K562 (cell line): Measurements from ENCODE around the gene TIGAR. TPM values are rescaled to one million over a fixed set of nuclear protein-coding genes. Genes with fewer than 3 reads are reported as not detected.

Experiments
- ATAC-seq: fragments of 200-7000 bp; cut with Tn5 transposase; 3 replicates; pipeline ENCODE4 v1.9.1; 2020; ENCODE audit warnings: moderate library complexity
- BruUV-seq: library from RNA; stranded (reverse); fragments of 400-500 nt; replicated peaks from 2 replicates; lab custom pipeline; 2021; lab: Mats Ljungman, UMichigan
- CTCF ChIA-PET: fragments of 300-600 bp; formaldehyde crosslinking; extraction: SDS; loops from one replicate; lab custom pipeline; 2021; ENCODE audit warnings: low intra/inter-chr PET ratio; lab: Yijun Ruan, JAX
- POLR2A ChIA-PET: fragments of 300-600, 350-650 bp; sonication (Branson Sonifier 250); formaldehyde crosslinking; extraction: SDS; loops from one replicate; lab custom pipeline; 2021; ENCODE audit warnings: antibody characterized with exemption, inconsistent platforms; lab: Yijun Ruan, JAX
- DNase-seq, 4 experiments: peaks; one replicate each; pipeline versions ENCODE4 v3.0.0 to v3.0.0-alpha.2; 2011 to 2018; ENCODE audit warnings: low spot score in 3 of 4, mixed read lengths in 3 of 4; ENCODE audit errors: extremely low read depth in 1 of 4
- FAIRE-seq: peaks from 2 replicates; lab custom pipeline; 2011; peaks lifted over from hg19 to GRCh38; lab: Jason Lieb, UNC
- H2AFZ ChIP-seq: 2 replicates; pipeline ENCODE4 v1.6.0; 2011; ENCODE audit warnings: low read depth, low read length, control low read depth, inconsistent platforms
- H3K27ac ChIP-seq: fragments of 200-600 bp; 3 replicates; pipeline ENCODE4 v1.8.0; 2011; ENCODE audit warnings: low read depth, mild to moderate bottlenecking, control low read depth, inconsistent platforms, low read length, moderate library complexity, mixed read lengths; ENCODE audit errors: extremely low read depth
- H3K27me3 ChIP-seq, 2 experiments: fragments of 300-600 bp in 1 of 2; 2 replicates in 1 of 2; 3 replicates in 1 of 2; pipeline versions ENCODE4 v1.6.0 to v1.8.0; 2011; ENCODE audit warnings: inconsistent platforms in 2 of 2, low read length in 2 of 2, mild to moderate bottlenecking in 1 of 2, mixed read lengths in 1 of 2, moderate library complexity in 1 of 2; ENCODE audit not compliant: control insufficient read depth in 2 of 2, insufficient read depth in 2 of 2
- H3K36me3 ChIP-seq: fragments of 300-600 bp; 3 replicates; pipeline ENCODE4 v1.8.0; 2011; ENCODE audit warnings: mild to moderate bottlenecking, low read length, inconsistent platforms; ENCODE audit not compliant: control insufficient read depth, insufficient read depth
- H3K4me1 ChIP-seq, 2 experiments: fragments of 200-600 bp in 1 of 2; replicated peaks in 1 of 2; 2 replicates in 1 of 2; 3 replicates in 1 of 2; pipeline versions ENCODE4 v1.5.1 to v1.8.0; 2011; ENCODE audit warnings: inconsistent platforms in 2 of 2, low read length in 2 of 2, mild to moderate bottlenecking in 1 of 2, mixed read lengths in 1 of 2, moderate library complexity in 1 of 2; ENCODE audit not compliant: control insufficient read depth in 2 of 2, insufficient read depth in 2 of 2
- H3K4me2 ChIP-seq: 2 replicates; pipeline ENCODE4 v1.6.1; 2011; ENCODE audit warnings: low read length, control low read depth, inconsistent platforms, mixed read lengths; ENCODE audit not compliant: insufficient read depth
- H3K4me3 ChIP-seq: fragments of 200-600 bp; sonication (generic), shearing (Covaris generic); 2 replicates; pipeline ENCODE4 v1.5.1; 2016; ENCODE audit warnings: control low read depth, inconsistent platforms
- H3K79me2 ChIP-seq: fragments of 200-600 bp; 3 replicates; pipeline ENCODE4 v1.8.0; 2011; ENCODE audit warnings: low read length, inconsistent platforms; ENCODE audit not compliant: control insufficient read depth, insufficient read depth
- H3K9ac ChIP-seq, 2 experiments: 2 replicates each; pipeline versions ENCODE4 v1.6.0 to v1.6.1; 2011; ENCODE audit warnings: low read depth in 2 of 2, low read length in 2 of 2, control low read depth in 1 of 2, inconsistent platforms in 1 of 2, mild to moderate bottlenecking in 1 of 2, mixed read lengths in 1 of 2; ENCODE audit not compliant: insufficient read depth in 1 of 2
- H3K9me1 ChIP-seq: one replicate; pipeline ENCODE4 v1.6.0; 2011; ENCODE audit warnings: inconsistent platforms, mild to moderate bottlenecking, low read length, moderate library complexity; ENCODE audit not compliant: control insufficient read depth, insufficient read depth
- H3K9me3 ChIP-seq: replicated peaks from 2 replicates; pipeline ENCODE4 v1.5.1; 2011; ENCODE audit warnings: low read depth, low read length, inconsistent platforms; ENCODE audit not compliant: control insufficient read depth, insufficient read depth
- H4K20me1 ChIP-seq: replicated peaks from 2 replicates; pipeline ENCODE4 v1.6.1; 2011; ENCODE audit warnings: low read length, inconsistent platforms, mixed read lengths; ENCODE audit not compliant: control insufficient read depth, insufficient read depth
- BDP1 ChIP-seq: IDR thresholded peaks from 3 replicates; pipeline ENCODE4 v1.6.1; 2011; ENCODE audit not compliant: insufficient read length, insufficient read depth
- FOXK2 ChIP-seq, 2 experiments: fragments of 450-650 bp; IDR thresholded peaks in 1 of 2; conservative IDR thresholded peaks in 1 of 2; 2 replicates each; pipeline ENCODE4 v1.6.1; 2016; ENCODE audit warnings: low read depth in 2 of 2, mild to moderate bottlenecking in 1 of 2
- IRF9 ChIP-seq: fragments of 450-650 bp; IDR thresholded peaks from 2 replicates; pipeline ENCODE4 v1.6.1; 2016; ENCODE audit warnings: missing biosample characterization, missing genetic modification characterization
- MTA1 ChIP-seq: fragments of 450-650 bp; IDR thresholded peaks from 2 replicates; pipeline ENCODE4 v1.6.1; 2017; ENCODE audit warnings: borderline replicate concordance
- PRDM10 ChIP-seq: fragments of 450-650 bp; IDR thresholded peaks from 2 replicates; pipeline ENCODE4 v1.6.1; 2018; ENCODE audit not compliant: partially characterized antibody
- RBM39 ChIP-seq: fragments of 200-400 bp; formaldehyde crosslinking; optimal IDR thresholded peaks from 2 replicates; pipeline ENCODE3; 2018; ENCODE audit warnings: low read depth, low read length
- SRSF9 ChIP-seq: fragments of 200-400 bp; formaldehyde crosslinking; IDR thresholded peaks from 2 replicates; pipeline ENCODE4 v1.6.1; 2017; ENCODE audit warnings: low read depth, low read length, borderline replicate concordance
- TARDBP ChIP-seq: fragments of 450-650 bp; IDR thresholded peaks from 2 replicates; pipeline ENCODE4 v1.6.1; 2016
- ZNF3 ChIP-seq: fragments of 250-450 bp; sonication (Bioruptor Pico); IDR thresholded peaks from 2 replicates; pipeline ENCODE4 v1.5.0; 2021; ENCODE audit warnings: mild to moderate bottlenecking, moderate library complexity
- WGBS: fragments of 100-300 bp; shearing (Covaris generic); methylation state at CpG from one replicate; pipeline ENCODE4 v1.1.6; 2016; ENCODE audit warnings: low coverage, mixed read lengths; ENCODE audit not compliant: insufficient coverage; ENCODE audit errors: missing lambda C conversion rate; 5-methylcytosine and 5-hydroxymethylcytosine counted together
- in situ Hi-C: fragments of 300-500 bp; cut with MboI; formaldehyde crosslinking; loops from 4 replicates; pipeline ENCODE4 v1.15.0; 2018; ENCODE audit warnings: inconsistent platforms, mixed read lengths
- intact Hi-C: fragments of 100-400 bp; cut with micrococcal nuclease; formaldehyde crosslinking; loops from 2 replicates; pipeline ENCODE4 v1.14.2; 2022
- polyA plus RNA-seq, 8 experiments: library from polyadenylated mRNA; depleted of rRNA in 4 of 8; stranded (reverse) in 5 of 8; unstranded in 3 of 8; fragments of >200 nt; fragmentation: Nextera tagmentation in 2 of 8; fragmentation: Illumina TruSeq in 1 of 8; extraction: Ambion mirVana in 2 of 8; extraction: Trizol in 1 of 8; gene quantifications; 2 replicates each; pipeline versions ENCODE4 v1.2.1 to v1.2.3, GENCODE V29; 2011 to 2014; ENCODE audit warnings: inconsistent platforms in 1 of 8, missing spikeins in 1 of 8
- total RNA-seq, 7 experiments: library from RNA; depleted of rRNA in 6 of 7; stranded (reverse); fragments of >200 nt in 6 of 7; fragmentation: Illumina TruSeq in 2 of 7; extraction: Trizol in 2 of 7; gene quantifications; 2 replicates each; pipeline versions ENCODE4 v1.2.1 to v1.2.3, GENCODE V29; 2011 to 2021; ENCODE audit warnings: low replicate concordance in 1 of 7

The TIGAR gene
- total and polyA plus RNA-seq, 9 of the 15 experiments (the other 6 are each of a cell fraction or from before 2014, with no cell fraction given) = 0.11 to 1.0 (median 0.53) TPM; not detected in 2

DNA sequence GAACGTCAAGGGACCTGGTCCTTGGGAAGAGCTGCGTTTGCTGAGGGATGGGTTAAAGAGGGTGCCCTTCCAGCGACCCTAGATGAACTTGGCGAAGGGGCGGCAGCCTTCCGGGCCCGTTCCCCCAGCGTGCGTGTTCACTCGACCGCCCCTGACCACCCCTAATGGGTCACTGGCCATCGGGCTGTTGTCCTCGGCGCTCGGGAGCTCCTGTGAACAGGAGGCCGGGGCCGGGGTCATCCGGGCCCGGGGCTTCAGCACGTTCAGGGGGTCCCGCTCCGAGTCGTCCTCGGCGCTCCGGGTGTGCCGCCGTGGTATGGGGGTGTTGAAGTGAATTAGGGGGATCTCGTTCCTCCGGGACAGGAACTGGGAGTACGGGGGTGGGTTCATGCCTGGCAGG lies 49.3 kb downstream of the TIGAR start:
- no peak for DNase-seq
- ChIA-PET CTCF (no interaction called here), POLR2A (interaction anchor here (0.5 kb wide), 1 partner anchor 400 kb away, joined by 3 read pairs; no protein-coding TSS in a partner anchor)
- Histone ChIP-seq H3K27me3 (peaks cover 7 to 16% of the 10 kb centered on the region in 2 experiments; a peak in 4 of 5 replicates), H3K4me2 (no peak overlapping the region), H4K20me1 (no peaks in the 10 kb centered on the region), H3K4me3 (no peak overlapping the region), H2AFZ (no peak overlapping the region), H3K9me1 (no peaks in the 10 kb centered on the region), H3K9ac (no peak overlapping the region), H3K4me1 (peaks cover 0 to 6% of the 10 kb centered on the region in 2 experiments; a peak in 2 of 5 replicates), H3K79me2 (no peaks in the 10 kb centered on the region), H3K27ac (no peak overlapping the region), H3K9me3 (no peaks in the 10 kb centered on the region), H3K36me3 (no peaks in the 10 kb centered on the region)
- in situ Hi-C loops = no loop called here
- ATAC-seq = no peak
- no peak for TF ChIP-seq TARDBP
- no peak for TF ChIP-seq PRDM10
- TF ChIP-seq SRSF9 = no peak
- TF ChIP-seq BDP1 = no peak
- TF ChIP-seq MTA1 = no peak
- no peak for TF ChIP-seq ZNF3
- no peak for TF ChIP-seq FOXK2 (conservative IDR thresholded peaks at IDR 0.05 in 1 of 2, IDR thresholded peaks at IDR 0.05 in 1 of 2; ENCODE audit: low read depth in 2 of 2)
- no peak for TF ChIP-seq RBM39
- no peak for TF ChIP-seq IRF9 (tag)
- WGBS = 7% methylated on average over 18 of the region's 31 CpGs
- no peak for FAIRE-seq
- intact Hi-C loops = no loop called here
- BruUV-seq = no TSS peak
